ENCODE results near the gene TMEM266. TPM values are rescaled to one million over a fixed set of nuclear protein-coding genes. Genes with fewer than 3 reads are reported as not detected.

The TMEM266 gene
- total RNA-seq, 1 experiment from 2014 or later, result 5.4 TPM

GRCh38 chr15:76155731-76156130 lies 95.9 kb downstream of the TMEM266 start:
- Histone ChIP-seq H3K27me3 (ENCODE audit: control insufficient read depth, insufficient read depth, low read length) (no peaks in the 10 kb centered on the region), H3K36me3 (replicated peaks; ENCODE audit: control insufficient read depth, insufficient read depth, low read length) (no peaks in the 10 kb centered on the region), H3K4me3 (ENCODE audit: insufficient read depth, low read depth, low read length) (no peak overlapping the region)
- DNase-seq, result no peak

DNA sequence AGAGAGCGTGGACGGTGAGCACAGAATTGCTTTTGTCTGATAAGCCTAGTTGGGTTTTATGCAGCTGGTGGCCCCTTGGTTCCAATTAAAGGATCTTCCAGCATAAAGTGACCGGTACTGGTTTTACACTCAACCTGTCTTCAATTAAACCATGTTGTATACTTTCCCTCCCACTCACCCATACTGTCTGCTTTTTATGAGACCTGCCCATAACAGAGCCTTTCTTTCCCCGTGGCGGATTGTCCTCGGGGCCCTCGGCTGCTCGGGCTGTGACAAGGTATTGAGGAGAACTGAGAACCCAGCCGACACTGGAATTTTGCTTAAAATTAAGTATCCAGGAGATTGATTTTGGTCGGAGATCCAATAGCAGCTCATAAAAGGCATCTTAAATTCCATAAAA lies 98.4 kb downstream of the TMEM266 start:
- Histone ChIP-seq H3K27me3 (ENCODE audit: control insufficient read depth, insufficient read depth, low read length) (no peaks in the 10 kb centered on the region), H3K36me3 (replicated peaks; ENCODE audit: control insufficient read depth, insufficient read depth, low read length) (no peaks in the 10 kb centered on the region), H3K4me3 (ENCODE audit: insufficient read depth, low read depth, low read length) (no peak overlapping the region)
- DNase-seq, result no peak

DNA sequence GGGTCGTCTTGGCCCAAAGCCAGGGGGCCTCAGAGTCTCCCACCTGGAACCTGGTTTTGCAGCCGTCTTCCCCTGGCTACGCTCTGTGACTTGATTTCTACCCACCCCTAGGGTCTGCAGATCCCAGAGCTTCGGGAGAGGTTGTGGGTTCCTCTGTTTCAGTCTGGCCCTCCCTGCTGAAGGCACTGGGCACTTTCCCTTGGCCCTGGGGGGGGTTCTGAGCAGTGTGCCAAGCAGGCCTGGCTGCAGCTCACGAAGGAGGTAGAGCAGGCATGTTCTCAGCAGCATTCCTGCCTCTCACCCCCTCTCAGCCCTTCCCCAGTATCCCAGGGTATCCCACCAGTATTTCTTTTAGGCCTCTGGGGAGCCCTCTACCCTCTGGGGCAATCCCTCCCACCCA lies 99.0 kb downstream of the TMEM266 start:
- no peak overlapping the region for H3K4me3 ChIP-seq (ENCODE audit: insufficient read depth, low read depth, low read length)
- H3K36me3 ChIP-seq (replicated peaks; ENCODE audit: control insufficient read depth, insufficient read depth, low read length), result no peaks in the 10 kb centered on the region
- DNase-seq, result no peak
- no peaks in the 10 kb centered on the region for H3K27me3 ChIP-seq (ENCODE audit: control insufficient read depth, insufficient read depth, low read length)

DNA sequence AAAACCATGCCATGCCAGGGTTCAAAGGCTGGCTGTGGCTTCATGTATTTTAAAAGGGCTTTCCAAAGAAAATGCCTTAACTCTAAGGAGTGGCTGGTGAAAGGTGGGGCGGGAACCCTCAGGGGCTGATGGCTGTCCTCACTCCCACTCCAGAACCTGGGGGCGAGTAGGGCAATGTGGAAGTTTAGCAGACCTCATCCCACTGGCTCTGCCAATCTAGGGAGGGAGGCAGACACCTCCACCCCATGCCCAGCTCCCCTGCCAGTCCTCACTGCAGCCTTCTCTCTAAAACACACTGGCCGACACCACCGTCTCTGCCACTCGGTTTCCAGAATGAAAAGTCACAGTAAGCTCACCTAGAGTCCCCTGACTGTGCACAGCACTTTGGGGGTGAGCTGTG lies 99.5 kb downstream of the TMEM266 start:
- Histone ChIP-seq H3K36me3 (replicated peaks; ENCODE audit: control insufficient read depth, insufficient read depth, low read length) (no peaks in the 10 kb centered on the region), H3K4me3 (ENCODE audit: insufficient read depth, low read depth, low read length) (no peak overlapping the region), H3K27me3 (ENCODE audit: control insufficient read depth, insufficient read depth, low read length) (no peaks in the 10 kb centered on the region)
- DNase-seq, result no peak

DNA sequence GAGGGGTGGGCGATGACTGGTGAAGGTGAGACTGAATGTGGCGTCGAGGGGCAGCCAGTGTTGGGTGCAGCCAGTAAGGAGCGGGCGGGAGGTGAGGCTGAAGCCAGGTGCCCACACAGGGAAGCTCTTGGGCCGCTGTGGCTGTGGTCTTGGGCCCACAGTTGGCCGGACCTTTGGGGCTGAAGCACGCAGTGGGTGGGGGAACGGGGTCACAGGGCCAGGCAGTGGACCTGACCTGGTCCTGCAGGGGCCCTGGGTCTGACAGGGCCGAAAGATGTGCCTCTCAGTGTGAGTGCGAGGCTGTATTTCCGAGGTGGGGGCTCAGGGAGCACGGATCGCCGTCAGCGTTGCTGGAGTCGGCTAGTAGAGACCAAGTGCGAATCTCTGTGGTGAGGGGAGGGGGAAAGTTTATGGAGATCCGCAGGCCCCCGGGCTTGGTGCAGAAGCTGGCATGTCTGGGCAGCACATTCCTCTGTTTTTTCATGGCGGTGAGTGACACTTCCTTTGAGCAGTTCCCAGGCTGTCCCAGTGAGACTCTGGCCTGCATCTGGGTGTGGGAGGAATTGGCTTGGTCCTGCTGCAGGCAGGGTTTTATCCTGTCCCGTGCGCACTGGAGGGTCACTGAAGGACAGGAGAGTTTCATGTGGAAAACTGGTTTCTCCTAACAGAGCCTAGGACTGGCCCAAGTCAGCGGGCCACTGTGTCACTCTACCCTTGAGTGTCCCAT lies 100.8 kb downstream of the TMEM266 start:
- no peaks in the 10 kb centered on the region for H3K27me3 ChIP-seq (ENCODE audit: control insufficient read depth, insufficient read depth, low read length)
- no peaks in the 10 kb centered on the region for H3K36me3 ChIP-seq (replicated peaks; ENCODE audit: control insufficient read depth, insufficient read depth, low read length)
- H3K4me3 ChIP-seq (ENCODE audit: insufficient read depth, low read depth, low read length), result no peak overlapping the region
- DNase-seq, result peak; percentile 41

DNA sequence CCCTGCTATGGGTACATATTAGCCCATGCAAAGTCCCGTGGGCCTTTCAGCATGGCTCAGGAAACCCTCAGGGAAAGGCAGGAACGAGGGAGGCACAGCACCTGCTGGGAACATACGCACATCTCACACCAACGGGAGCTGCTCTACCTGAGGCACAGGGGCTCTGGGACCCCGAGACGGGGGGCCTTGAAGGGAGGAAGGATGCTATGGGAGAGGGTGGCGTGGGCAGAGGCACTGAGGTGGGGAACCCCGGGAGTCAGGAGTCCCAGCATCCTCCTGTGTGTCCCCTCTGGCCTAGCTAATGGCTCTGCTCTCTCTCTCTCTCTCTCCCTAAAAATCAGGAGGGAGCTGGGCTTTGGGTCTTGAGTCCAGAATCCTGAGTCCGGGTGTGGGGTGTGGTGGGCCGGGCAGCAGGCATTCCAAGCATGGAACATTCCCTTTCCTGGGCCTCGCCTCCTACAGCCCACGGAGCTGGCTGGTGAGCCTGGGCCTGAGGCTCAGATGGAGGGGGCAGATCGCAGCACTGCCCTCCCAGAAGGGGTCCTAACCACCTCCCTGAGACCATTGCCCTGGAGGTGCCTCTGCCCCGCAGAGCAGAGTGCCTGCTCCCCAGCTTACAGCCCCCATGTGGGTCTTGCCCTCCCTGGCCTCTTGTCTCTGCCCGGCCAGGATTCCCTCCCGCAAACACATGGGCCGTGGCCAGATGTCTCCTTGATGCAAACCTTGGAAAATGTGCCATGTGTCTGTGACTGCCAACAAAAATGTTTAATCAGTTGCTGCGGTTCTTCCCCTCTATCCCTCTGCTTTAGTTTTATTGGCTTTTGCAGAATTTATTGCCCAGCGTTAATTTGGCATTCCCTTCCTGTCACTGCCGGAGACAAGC lies 101.6 kb downstream of the TMEM266 start:
- H3K36me3 ChIP-seq (replicated peaks; ENCODE audit: control insufficient read depth, insufficient read depth, low read length), result no peaks in the 10 kb centered on the region
- H3K27me3 ChIP-seq (ENCODE audit: control insufficient read depth, insufficient read depth, low read length), result no peaks in the 10 kb centered on the region
- no peak overlapping the region for H3K4me3 ChIP-seq (ENCODE audit: insufficient read depth, low read depth, low read length)
- DNase-seq, result peak; percentile 42

GRCh38 chr15:76162036-76162398 lies 102.2 kb downstream of the TMEM266 start:
- H3K4me3 ChIP-seq (ENCODE audit: insufficient read depth, low read depth, low read length), result no peak overlapping the region
- no peaks in the 10 kb centered on the region for H3K27me3 ChIP-seq (ENCODE audit: control insufficient read depth, insufficient read depth, low read length)
- peak; percentile 58 for DNase-seq
- H3K36me3 ChIP-seq (replicated peaks; ENCODE audit: control insufficient read depth, insufficient read depth, low read length), result no peaks in the 10 kb centered on the region

DNA sequence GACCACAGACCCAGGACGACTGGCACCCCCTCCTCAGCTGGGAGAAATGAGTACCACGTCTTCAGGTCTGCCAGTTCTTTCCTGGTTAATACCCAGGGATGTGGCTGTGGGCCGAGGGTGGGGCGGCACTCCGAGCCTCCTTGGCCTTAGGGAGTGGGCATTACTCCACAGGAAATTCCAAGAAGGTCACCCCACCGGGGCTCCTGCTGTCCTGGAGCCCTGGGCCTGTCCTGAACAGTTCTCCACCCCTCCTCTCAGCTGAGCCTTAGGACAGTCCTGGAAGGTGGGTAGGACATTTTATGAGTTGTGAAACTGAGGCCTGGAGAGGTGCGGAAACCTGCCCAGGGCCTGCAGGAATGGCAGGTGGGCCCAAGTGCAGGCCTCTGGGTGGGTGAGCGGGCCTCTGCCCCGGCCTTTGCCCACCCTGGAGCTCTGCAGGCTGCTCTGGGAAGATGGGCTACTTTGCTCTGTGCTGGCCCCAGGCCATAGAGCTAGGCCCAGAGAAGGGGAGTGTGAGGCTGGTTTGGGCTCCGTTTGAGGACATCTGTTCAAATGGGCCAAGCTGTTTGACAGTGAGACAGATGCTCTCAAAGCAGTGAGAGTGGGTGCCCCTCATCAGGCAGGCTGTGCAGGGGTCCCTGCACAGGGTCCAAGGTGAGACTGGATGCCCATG lies 103.1 kb downstream of the TMEM266 start:
- H3K36me3 ChIP-seq (replicated peaks; ENCODE audit: control insufficient read depth, insufficient read depth, low read length), result no peaks in the 10 kb centered on the region
- H3K27me3 ChIP-seq (ENCODE audit: control insufficient read depth, insufficient read depth, low read length), result no peaks in the 10 kb centered on the region
- H3K4me3 ChIP-seq (ENCODE audit: insufficient read depth, low read depth, low read length), result no peak overlapping the region
- DNase-seq, result no peak

GRCh38 chr15:76163457-76164295 lies 103.9 kb downstream of the TMEM266 start:
- peak; percentile 67 for DNase-seq
- H3K36me3 ChIP-seq (replicated peaks; ENCODE audit: control insufficient read depth, insufficient read depth, low read length), result no peaks in the 10 kb centered on the region
- no peaks in the 10 kb centered on the region for H3K27me3 ChIP-seq (ENCODE audit: control insufficient read depth, insufficient read depth, low read length)
- H3K4me3 ChIP-seq (ENCODE audit: insufficient read depth, low read depth, low read length), result no peak overlapping the region

DNA sequence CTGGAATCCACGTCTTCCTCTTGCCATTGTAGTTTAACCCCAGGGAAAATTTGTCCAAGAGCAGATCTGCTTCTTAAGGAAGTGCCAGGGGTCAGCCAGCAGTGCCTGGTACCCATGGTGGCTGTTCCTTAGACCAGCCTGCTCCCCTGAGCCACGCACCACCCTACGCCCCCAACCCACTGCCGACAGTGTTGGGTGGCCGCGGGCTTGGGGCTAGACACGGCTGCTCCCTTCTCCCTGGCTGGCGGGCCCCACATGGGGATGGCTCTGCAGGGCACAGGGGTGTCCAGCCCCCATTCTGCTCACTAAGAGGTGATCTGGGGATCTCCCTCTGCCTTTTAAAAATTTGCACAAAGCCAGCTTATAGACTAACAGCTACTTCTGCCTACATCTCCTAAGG lies 104.8 kb downstream of the TMEM266 start:
- no peak for DNase-seq
- H3K27me3 ChIP-seq (ENCODE audit: control insufficient read depth, insufficient read depth, low read length), result no peaks in the 10 kb centered on the region
- no peak overlapping the region for H3K4me3 ChIP-seq (ENCODE audit: insufficient read depth, low read depth, low read length)
- H3K36me3 ChIP-seq (replicated peaks; ENCODE audit: control insufficient read depth, insufficient read depth, low read length), result no peaks in the 10 kb centered on the region

GRCh38 chr15:76165951-76166350 lies 106.2 kb downstream of the TMEM266 start:
- no peak for DNase-seq
- no peaks in the 10 kb centered on the region for H3K36me3 ChIP-seq (replicated peaks; ENCODE audit: control insufficient read depth, insufficient read depth, low read length)
- no peaks in the 10 kb centered on the region for H3K27me3 ChIP-seq (ENCODE audit: control insufficient read depth, insufficient read depth, low read length)
- H3K4me3 ChIP-seq (ENCODE audit: insufficient read depth, low read depth, low read length), result no peak overlapping the region

DNA sequence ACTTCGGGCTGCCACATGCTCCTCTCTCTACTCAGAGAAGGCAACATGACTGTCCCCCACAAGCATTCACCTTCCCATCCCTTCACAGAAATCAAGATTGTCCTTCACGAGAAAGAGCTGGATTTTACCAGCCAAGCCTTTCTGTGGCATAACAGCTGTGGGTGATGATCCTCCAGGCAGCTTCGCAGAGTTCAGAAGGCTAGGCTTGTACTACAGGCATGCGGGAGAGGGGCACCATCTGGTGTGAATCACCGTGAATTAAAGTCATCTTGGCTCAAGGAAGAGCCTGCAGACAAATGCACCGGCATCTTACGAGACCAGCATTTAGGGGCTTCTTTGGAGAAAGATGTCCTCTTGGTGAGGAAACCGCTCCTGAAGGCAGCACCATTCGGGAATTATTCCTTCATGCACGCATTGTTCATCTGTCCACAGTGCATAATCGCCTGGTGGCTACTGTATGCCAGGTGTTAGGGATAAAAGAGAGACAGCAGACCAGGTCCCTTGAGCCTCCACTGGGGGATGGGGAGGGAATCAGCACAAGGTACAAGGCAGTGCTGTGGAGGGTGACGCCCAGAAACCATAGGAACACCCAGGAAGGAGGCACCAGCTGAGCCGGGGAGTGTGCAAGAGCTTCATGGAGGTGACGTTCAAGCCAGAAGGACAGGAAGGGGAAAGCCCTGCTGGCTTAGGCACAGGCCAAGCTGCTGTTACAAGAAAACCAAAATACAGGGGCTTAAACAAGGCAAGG lies 108.6 kb downstream of the TMEM266 start:
- no peaks in the 10 kb centered on the region for H3K36me3 ChIP-seq (replicated peaks; ENCODE audit: control insufficient read depth, insufficient read depth, low read length)
- no peak for DNase-seq

DNA sequence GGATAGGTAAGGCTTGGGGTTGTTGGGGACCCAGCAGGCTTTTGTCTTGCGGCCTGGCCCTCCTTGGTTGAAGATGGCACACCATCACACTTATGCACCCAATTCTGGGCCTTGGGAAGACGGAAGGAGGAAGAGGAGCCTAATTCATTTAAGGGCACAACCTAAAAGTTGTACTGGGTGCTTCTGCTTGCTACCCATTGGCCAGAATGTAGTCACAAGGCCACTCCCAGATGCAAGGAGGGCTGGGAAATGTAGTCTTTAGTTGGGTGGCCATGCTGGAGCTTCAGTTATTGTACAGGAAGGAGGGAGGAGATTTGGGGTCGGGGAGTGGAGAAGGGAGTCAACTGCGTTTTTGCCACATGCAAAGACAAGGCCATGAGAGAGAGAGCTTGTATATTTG lies 109.2 kb downstream of the TMEM266 start:
- no peaks in the 10 kb centered on the region for H3K27me3 ChIP-seq (ENCODE audit: control insufficient read depth, insufficient read depth, low read length)
- no peak overlapping the region for H3K4me3 ChIP-seq (ENCODE audit: insufficient read depth, low read depth, low read length)
- H3K36me3 ChIP-seq (replicated peaks; ENCODE audit: control insufficient read depth, insufficient read depth, low read length), result no peaks in the 10 kb centered on the region
- peak; percentile 80 for DNase-seq

More for the DNA sequence above, 108.6 kb downstream of the TMEM266 start:
- Histone ChIP-seq H3K4me3 (ENCODE audit: insufficient read depth, low read depth, low read length) (no peak overlapping the region), H3K27me3 (ENCODE audit: control insufficient read depth, insufficient read depth, low read length) (no peaks in the 10 kb centered on the region)

Measured in H7 (cell line).